Keratinocyte (primary cell): ENCODE measurements around the gene SIK3. TPM values are rescaled to one million over a fixed set of nuclear protein-coding genes. Genes with fewer than 3 reads are reported as not detected.
A peak's percentile ranks its signal among the peaks of the same experiment; 100 is the strongest.

Source experiments
- DNase-seq: peaks from one replicate; pipeline ENCODE4 v3.0.0-alpha.2; 2011; ENCODE audit warnings: low read depth, missing footprints, low spot score
- FAIRE-seq: peaks from 2 replicates; lab custom pipeline; 2011; peaks lifted over from hg19 to GRCh38; lab: Jason Lieb, UNC
- H2AFZ ChIP-seq: 2 replicates; pipeline ENCODE4 v1.6.0; 2012; ENCODE audit warnings: low read length, control low read depth, inconsistent platforms; ENCODE audit not compliant: control insufficient read depth
- H3K27ac ChIP-seq: 2 replicates; pipeline ENCODE4 v1.5.1; 2011; ENCODE audit warnings: low read length; ENCODE audit not compliant: control insufficient read depth, insufficient read depth
- H3K27me3 ChIP-seq: 3 replicates; pipeline ENCODE4 v1.6.0; 2011; ENCODE audit warnings: low read length; ENCODE audit not compliant: control insufficient read depth, insufficient read depth; ENCODE audit errors: extremely low read depth
- H3K36me3 ChIP-seq, 2 experiments: 2 replicates in 1 of 2; 3 replicates in 1 of 2; pipeline ENCODE4 v1.5.1; 2011; ENCODE audit warnings: low read length in 2 of 2, mild to moderate bottlenecking in 1 of 2; ENCODE audit not compliant: control insufficient read depth in 2 of 2, insufficient read depth in 2 of 2; ENCODE audit errors: extremely low read depth in 1 of 2
- H3K4me1 ChIP-seq: 3 replicates; pipeline ENCODE4 v1.5.1; 2011; ENCODE audit warnings: low read length; ENCODE audit not compliant: control insufficient read depth, insufficient read depth; ENCODE audit errors: extremely low read depth
- H3K4me2 ChIP-seq: 3 replicates; pipeline ENCODE4 v1.6.0; 2011; ENCODE audit warnings: low read depth, low read length; ENCODE audit not compliant: control insufficient read depth, insufficient read depth; ENCODE audit errors: extremely low read depth
- H3K4me3 ChIP-seq, 3 experiments: fragments of 200-600 bp in 1 of 3; sonication (generic) in 1 of 3; 2 replicates in 2 of 3; 3 replicates in 1 of 3; pipeline ENCODE4 v1.5.1; 2011 to 2016; ENCODE audit warnings: low read length in 3 of 3, mild to moderate bottlenecking in 3 of 3, control low read depth in 2 of 3, inconsistent platforms in 1 of 3, low read depth in 1 of 3, mixed read lengths in 1 of 3, mixed run types in 1 of 3, moderate library complexity in 1 of 3; ENCODE audit not compliant: control insufficient read depth in 2 of 3, insufficient read depth in 2 of 3; ENCODE audit errors: extremely low read depth in 1 of 3
- H3K79me2 ChIP-seq: 2 replicates; pipeline ENCODE4 v1.6.0; 2012; ENCODE audit warnings: low read length; ENCODE audit not compliant: control insufficient read depth, insufficient read depth
- H3K9ac ChIP-seq: 3 replicates; pipeline ENCODE4 v1.6.0; 2011; ENCODE audit warnings: low read length; ENCODE audit not compliant: control insufficient read depth, insufficient read depth; ENCODE audit errors: extremely low read depth
- H3K9me1 ChIP-seq: 3 replicates; pipeline ENCODE4 v1.6.0; 2011; ENCODE audit warnings: low read length; ENCODE audit not compliant: control insufficient read depth, insufficient read depth; ENCODE audit errors: extremely low read depth
- H3K9me3 ChIP-seq: 2 replicates; pipeline ENCODE4 v1.5.1; 2012; ENCODE audit warnings: low read depth, low read length; ENCODE audit not compliant: control insufficient read depth
- H4K20me1 ChIP-seq: 3 replicates; pipeline ENCODE4 v1.6.0; 2011; ENCODE audit warnings: low read length; ENCODE audit not compliant: control insufficient read depth, insufficient read depth; ENCODE audit errors: extremely low read depth
- EZH2 ChIP-seq: IDR thresholded peaks from one replicate; pipeline ENCODE4 v1.6.1; 2012; ENCODE audit warnings: inconsistent platforms, mild to moderate bottlenecking, low read length, moderate library complexity
- dilution Hi-C: fragments of 300-500 bp; cut with MboI; formaldehyde crosslinking; loops from one replicate; pipeline ENCODE4 v1.7.0; 2020; ENCODE audit warnings: low sequenced_read_pairs; ENCODE audit not compliant: extremely low pct_ligation_motif_present
- polyA plus RNA-seq, 5 experiments: library from polyadenylated mRNA; depleted of rRNA in 3 of 5; stranded (reverse) in 3 of 5; stranded (forward) in 1 of 5; unstranded in 1 of 5; fragments of >200 nt; gene quantifications; 1 replicate in 1 of 5; 2 replicates in 3 of 5; 3 replicates in 1 of 5; pipeline versions ENCODE4 v1.2.1 to v1.2.3, GENCODE V29; 2011 to 2012; ENCODE audit warnings: missing spikeins in 2 of 5, low read depth in 1 of 5, low replicate concordance in 1 of 5
- TF ChIP-seq, protein P1 (sequence below), 3 experiments: IDR thresholded peaks in 1 of 3; conservative IDR thresholded peaks in 1 of 3; optimal IDR thresholded peaks in 1 of 3; 2 replicates in 2 of 3; 3 replicates in 1 of 3; pipeline versions ENCODE3 to v1.5.1; 2011; ENCODE audit warnings: low read length in 3 of 3, mild to moderate bottlenecking in 3 of 3, moderate library complexity in 2 of 3, control low read depth in 1 of 3, inconsistent platforms in 1 of 3; ENCODE audit not compliant: insufficient read depth in 2 of 3; ENCODE audit errors: extremely low read depth in 1 of 3

Gene SIK3
- polyA plus RNA-seq, 1 donor (not counting 4 experiments of a cell fraction or from before 2014, with no cell fraction given), result 8.2 TPM

DNA sequence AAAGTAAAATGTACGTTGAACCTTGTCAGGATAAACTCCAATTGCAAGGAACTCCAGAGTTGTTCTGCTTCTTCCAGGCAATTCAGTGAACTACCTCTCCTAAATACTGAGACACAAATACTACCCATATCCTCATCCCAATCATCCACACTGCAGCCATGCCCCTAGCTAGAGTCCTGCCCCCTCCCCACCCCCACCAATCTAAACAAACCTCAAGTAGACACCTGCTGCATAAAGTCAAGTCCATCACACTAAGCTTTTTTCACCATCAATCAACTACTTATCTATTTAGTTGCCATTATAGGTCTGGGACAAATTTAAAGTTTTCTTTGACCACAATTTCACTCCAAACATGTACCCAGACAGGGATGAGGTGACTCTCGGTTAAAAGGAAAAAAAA, 167.6 kb downstream of the SIK3 start:
- no peak for FAIRE-seq
- Histone ChIP-seq H3K4me3 (no peak overlapping the region), H3K27ac (peak overlapping the region; percentile 1), H3K27me3 (no peaks in the 10 kb centered on the region), H3K4me2 (peak overlapping the region; percentile 63), H3K9me3 (no peaks in the 10 kb centered on the region), H3K79me2 (no peaks in the 10 kb centered on the region), H3K9me1 (no peaks in the 10 kb centered on the region), H4K20me1 (no peaks in the 10 kb centered on the region), H3K36me3 (peaks cover 0 to 6% of the 10 kb centered on the region in 2 experiments), H3K4me1 (peaks cover 30% of the 10 kb centered on the region), H2AFZ (no peak overlapping the region), H3K9ac (no peak overlapping the region)
- no peak for DNase-seq
- no peak for TF ChIP-seq EZH2
- TF ChIP-seq, protein P1, sequence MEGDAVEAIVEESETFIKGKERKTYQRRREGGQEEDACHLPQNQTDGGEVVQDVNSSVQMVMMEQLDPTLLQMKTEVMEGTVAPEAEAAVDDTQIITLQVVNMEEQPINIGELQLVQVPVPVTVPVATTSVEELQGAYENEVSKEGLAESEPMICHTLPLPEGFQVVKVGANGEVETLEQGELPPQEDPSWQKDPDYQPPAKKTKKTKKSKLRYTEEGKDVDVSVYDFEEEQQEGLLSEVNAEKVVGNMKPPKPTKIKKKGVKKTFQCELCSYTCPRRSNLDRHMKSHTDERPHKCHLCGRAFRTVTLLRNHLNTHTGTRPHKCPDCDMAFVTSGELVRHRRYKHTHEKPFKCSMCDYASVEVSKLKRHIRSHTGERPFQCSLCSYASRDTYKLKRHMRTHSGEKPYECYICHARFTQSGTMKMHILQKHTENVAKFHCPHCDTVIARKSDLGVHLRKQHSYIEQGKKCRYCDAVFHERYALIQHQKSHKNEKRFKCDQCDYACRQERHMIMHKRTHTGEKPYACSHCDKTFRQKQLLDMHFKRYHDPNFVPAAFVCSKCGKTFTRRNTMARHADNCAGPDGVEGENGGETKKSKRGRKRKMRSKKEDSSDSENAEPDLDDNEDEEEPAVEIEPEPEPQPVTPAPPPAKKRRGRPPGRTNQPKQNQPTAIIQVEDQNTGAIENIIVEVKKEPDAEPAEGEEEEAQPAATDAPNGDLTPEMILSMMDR (optimal IDR thresholded peaks at IDR 0.05 in 1 of 3, IDR thresholded peaks at IDR 0.05 in 1 of 3, conservative IDR thresholded peaks at IDR 0.05 in 1 of 3; ENCODE audit: extremely low read depth in 1 of 3, insufficient read depth in 2 of 3, low read length in 3 of 3), result no peak
- dilution Hi-C loops, result no loop called here

DNA sequence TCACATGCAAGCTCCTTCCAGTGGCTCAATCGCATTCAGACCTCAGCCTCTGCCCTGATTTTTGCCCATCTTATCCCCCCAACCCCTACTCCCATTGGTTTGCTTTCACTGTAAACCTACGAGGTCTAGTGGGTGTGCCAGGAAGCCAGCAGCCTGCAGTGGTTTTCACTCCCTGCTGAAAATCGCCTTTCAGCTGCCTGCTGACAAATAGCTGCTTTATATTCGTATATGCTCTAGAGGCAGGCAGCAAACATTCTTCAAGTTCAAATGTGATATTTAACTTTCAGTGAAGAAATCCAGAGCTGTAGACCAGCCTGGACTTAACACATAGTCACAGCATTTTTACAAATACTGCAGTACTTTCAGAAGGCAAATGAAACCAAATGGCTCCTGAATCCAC, 168.1 kb downstream of the SIK3 start:
- H3K79me2 ChIP-seq, result no peaks in the 10 kb centered on the region
- peak overlapping the region; percentile 1 for H3K27ac ChIP-seq
- DNase-seq (no peak), FAIRE-seq (peak; percentile 29)
- peaks cover 30% of the 10 kb centered on the region for H3K4me1 ChIP-seq
- dilution Hi-C loops, result no loop called here
- no peaks in the 10 kb centered on the region for H3K27me3 ChIP-seq
- H3K9me1 ChIP-seq, result no peaks in the 10 kb centered on the region
- no peak overlapping the region for H2AFZ ChIP-seq
- no peaks in the 10 kb centered on the region for H4K20me1 ChIP-seq
- H3K4me3 ChIP-seq, result no peak overlapping the region
- no peak overlapping the region for H3K9ac ChIP-seq
- TF ChIP-seq EZH2, result no peak
- TF ChIP-seq, protein P1 (optimal IDR thresholded peaks at IDR 0.05 in 1 of 3, IDR thresholded peaks at IDR 0.05 in 1 of 3, conservative IDR thresholded peaks at IDR 0.05 in 1 of 3; ENCODE audit: extremely low read depth in 1 of 3, insufficient read depth in 2 of 3, low read length in 3 of 3), result no peak
- peaks cover 0 to 6% of the 10 kb centered on the region in 2 experiments for H3K36me3 ChIP-seq
- H3K9me3 ChIP-seq, result no peaks in the 10 kb centered on the region
- peak overlapping the region; percentile 63 for H3K4me2 ChIP-seq
